Mesendoderm (in vitro differentiated cells): ENCODE data around the gene ABHD14A.

ENCODE experiments used
- DNase-seq: peaks from one replicate; pipeline ENCODE4 v3.0.0; 2013
- H2AK5ac ChIP-seq: 2 replicates; pipeline ENCODE4 v1.6.1; 2013; ENCODE audit warnings: low read length, inconsistent platforms
- H2BK120ac ChIP-seq: 2 replicates; pipeline ENCODE4 v1.6.1; 2013; ENCODE audit warnings: low read depth, mild to moderate bottlenecking, low read length, moderate library complexity, mixed read lengths
- H2BK15ac ChIP-seq: replicated peaks from 2 replicates; pipeline ENCODE4 v1.6.1; 2013; ENCODE audit warnings: low read depth, mild to moderate bottlenecking, moderate library complexity
- H2BK5ac ChIP-seq: 2 replicates; pipeline ENCODE4 v1.6.1; 2013; ENCODE audit warnings: low read length, inconsistent platforms
- H3K18ac ChIP-seq: 2 replicates; pipeline ENCODE4 v1.6.1; 2013; ENCODE audit warnings: mild to moderate bottlenecking, low read length, mixed read lengths
- H3K23ac ChIP-seq: one replicate; pipeline ENCODE4 v1.6.1; 2013; ENCODE audit warnings: low read length
- H3K27ac ChIP-seq: 2 replicates; pipeline ENCODE4 v1.5.1; 2013; ENCODE audit warnings: low read depth, mild to moderate bottlenecking, inconsistent platforms, low read length, moderate library complexity
- H3K27me3 ChIP-seq: 2 replicates; pipeline ENCODE4 v1.6.1; 2013; ENCODE audit warnings: low read length, control low read depth, mild to moderate bottlenecking, inconsistent platforms; ENCODE audit not compliant: insufficient read depth, poor library complexity
- H3K36me3 ChIP-seq: 2 replicates; pipeline ENCODE4 v1.6.1; 2013; ENCODE audit warnings: low read length, inconsistent platforms; ENCODE audit not compliant: control insufficient read depth, insufficient read depth
- H3K4ac ChIP-seq: one replicate; pipeline ENCODE4 v1.6.1; 2013; ENCODE audit warnings: low read depth, mild to moderate bottlenecking, low read length, moderate library complexity
- H3K4me1 ChIP-seq: 2 replicates; pipeline ENCODE4 v1.6.1; 2013; ENCODE audit warnings: low read depth, low read length, inconsistent platforms; ENCODE audit not compliant: control insufficient read depth
- H3K4me2 ChIP-seq: 2 replicates; pipeline ENCODE4 v1.6.1; 2013; ENCODE audit warnings: low read length
- H3K4me3 ChIP-seq: 2 replicates; pipeline ENCODE4 v1.5.1; 2013; ENCODE audit warnings: mild to moderate bottlenecking, low read length
- H3K56ac ChIP-seq: one replicate; pipeline ENCODE4 v1.6.1; 2013; ENCODE audit warnings: low read length
- H3K79me1 ChIP-seq: 2 replicates; pipeline ENCODE4 v1.6.1; 2013; ENCODE audit warnings: low read length, inconsistent platforms
- H3K79me2 ChIP-seq: 2 replicates; pipeline ENCODE4 v1.6.1; 2013; ENCODE audit warnings: mild to moderate bottlenecking, low read length; ENCODE audit not compliant: control insufficient read depth, insufficient read depth
- H3K9ac ChIP-seq: 2 replicates; pipeline ENCODE4 v1.6.1; 2013; ENCODE audit warnings: low read length, inconsistent platforms
- H4K5ac ChIP-seq: one replicate; pipeline ENCODE4 v1.6.1; 2013; ENCODE audit warnings: low read length
- H4K8ac ChIP-seq: one replicate; pipeline ENCODE4 v1.6.1; 2013; ENCODE audit warnings: low read depth, mild to moderate bottlenecking, control low read depth, low read length, moderate library complexity
- WGBS: extraction: QIAGEN DNeasy Blood & Tissue Kit; methylation state at CpG from one replicate; pipeline ENCODE4 v1.1.7; 2013; ENCODE audit warnings: low lambda C conversion rate, missing lambda C conversion rate; ENCODE audit not compliant: insufficient coverage; ENCODE audit errors: extremely low coverage; 5-methylcytosine and 5-hydroxymethylcytosine counted together

Gene ABHD14A

DNA sequence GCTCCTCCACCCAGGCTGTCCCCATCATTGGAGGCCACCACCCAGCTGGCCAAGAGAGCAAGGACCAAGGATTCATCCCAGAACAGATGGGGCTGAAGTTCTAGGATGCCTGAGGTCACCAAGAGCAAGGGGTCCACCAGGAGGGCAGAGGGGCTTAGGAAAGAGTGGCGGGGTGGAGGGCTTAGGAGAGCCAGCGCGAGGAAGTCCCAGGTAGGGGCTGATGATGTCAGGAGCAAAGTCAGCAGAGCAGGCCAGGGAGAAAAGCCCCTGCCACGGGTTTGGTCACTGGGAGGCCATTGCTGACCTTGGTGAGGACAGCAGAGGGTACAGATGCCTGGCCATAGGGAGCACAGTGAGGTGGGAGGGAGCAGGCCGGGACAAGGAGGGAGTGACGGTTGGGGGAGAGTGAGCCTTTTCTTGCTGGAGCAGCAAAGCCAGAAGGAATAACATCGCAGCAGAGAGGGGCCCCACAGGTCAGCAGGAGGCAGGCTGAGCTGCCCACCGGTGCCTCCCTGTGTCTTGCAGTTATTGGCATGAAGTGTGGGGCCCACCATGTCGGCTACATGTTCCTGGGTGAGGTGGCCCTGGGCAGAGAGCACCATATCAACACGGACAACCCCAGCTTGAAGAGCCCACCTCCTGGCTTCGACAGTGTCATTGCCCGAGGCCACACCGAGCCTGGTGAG is 27.5 kb upstream of the ABHD14A start:
- H2BK5ac ChIP-seq, result no peak overlapping the region
- no peak overlapping the region for H3K56ac ChIP-seq
- H3K4me1 ChIP-seq, result peaks cover 2% of the 10 kb centered on the region
- no peak overlapping the region for H3K23ac ChIP-seq
- H4K5ac ChIP-seq, result no peak overlapping the region
- WGBS, result no CpG with 5 or more reads among the region's 13 CpGs
- no peak overlapping the region for H4K8ac ChIP-seq
- H3K4me3 ChIP-seq, result no peak overlapping the region
- H3K4me2 ChIP-seq, result no peak overlapping the region
- no peaks in the 10 kb centered on the region for H3K36me3 ChIP-seq
- H3K9ac ChIP-seq, result no peak overlapping the region
- H2BK15ac ChIP-seq, result no peak overlapping the region
- H3K79me1 ChIP-seq, result no peaks in the 10 kb centered on the region
- no peak overlapping the region for H2BK120ac ChIP-seq
- H3K27me3 ChIP-seq, result no peaks in the 10 kb centered on the region
- H3K4ac ChIP-seq, result no peak overlapping the region
- H3K79me2 ChIP-seq, result no peaks in the 10 kb centered on the region
- H3K18ac ChIP-seq, result no peak overlapping the region
- H2AK5ac ChIP-seq, result no peak overlapping the region
- H3K27ac ChIP-seq, result no peak overlapping the region
- no peak for DNase-seq

DNA sequence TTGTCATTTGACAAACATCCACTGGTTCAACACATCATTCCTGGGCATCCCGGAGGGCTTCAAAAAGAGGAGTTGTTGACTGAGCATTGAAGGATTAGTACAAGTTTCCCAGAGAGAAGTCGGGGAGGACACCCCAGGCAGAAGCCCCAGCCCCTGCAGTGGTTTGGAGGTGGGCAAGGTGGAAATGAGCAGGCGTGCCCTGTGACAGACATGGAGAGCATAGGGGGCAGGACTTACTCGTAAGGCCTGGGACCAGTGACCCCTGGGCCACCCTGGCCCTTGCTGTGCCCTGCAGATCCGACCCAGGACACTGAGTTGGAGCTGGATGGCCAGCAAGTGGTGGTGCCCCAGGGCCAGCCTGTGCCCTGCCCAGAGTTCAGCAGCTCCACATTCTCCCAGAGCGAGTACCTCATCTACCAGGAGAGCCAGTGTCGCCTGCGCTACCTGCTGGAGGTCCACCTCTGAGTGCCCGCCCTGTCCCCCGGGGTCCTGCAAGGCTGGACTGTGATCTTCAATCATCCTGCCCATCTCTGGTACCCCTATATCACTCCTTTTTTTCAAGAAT is 26.8 kb upstream of the ABHD14A start:
- Histone ChIP-seq H2BK5ac (no peak overlapping the region), H3K27me3 (peaks cover 1% of the 10 kb centered on the region), H2AK5ac (no peak overlapping the region), H4K5ac (no peak overlapping the region), H3K36me3 (no peaks in the 10 kb centered on the region), H3K27ac (no peak overlapping the region), H2BK15ac (no peak overlapping the region), H3K23ac (no peak overlapping the region), H3K4me3 (no peak overlapping the region), H3K4ac (no peak overlapping the region), H2BK120ac (no peak overlapping the region), H3K56ac (no peak overlapping the region), H3K4me1 (no peaks in the 10 kb centered on the region), H3K9ac (no peak overlapping the region), H4K8ac (no peak overlapping the region), H3K18ac (no peak overlapping the region), H3K79me1 (no peaks in the 10 kb centered on the region), H3K4me2 (no peak overlapping the region), H3K79me2 (no peaks in the 10 kb centered on the region)
- DNase-seq, result no peak
- WGBS, result no CpG with 5 or more reads among the region's 10 CpGs

DNA sequence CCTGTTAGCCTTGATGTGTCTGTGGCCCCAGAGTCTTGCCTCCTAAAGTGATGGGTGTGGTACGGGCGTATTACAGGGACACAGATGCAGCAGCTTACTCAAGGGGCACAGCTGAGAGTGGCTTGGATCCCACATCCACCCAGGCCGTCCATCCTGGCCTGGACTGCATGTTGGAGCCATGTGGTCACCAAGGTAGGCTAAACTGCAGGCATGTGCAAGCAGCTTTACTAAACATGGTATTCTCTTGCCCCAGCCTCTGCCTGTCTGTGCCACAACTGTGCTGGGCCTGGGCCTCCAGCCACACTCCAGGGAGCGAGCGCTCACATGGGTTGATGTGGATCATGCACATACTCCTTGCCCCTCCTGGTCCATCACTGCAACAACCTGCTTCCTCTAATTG is 25.7 kb upstream of the ABHD14A start:
- no peak overlapping the region for H4K5ac ChIP-seq
- WGBS, result no CpG with 5 or more reads among the region's 5 CpGs
- no peak overlapping the region for H2BK15ac ChIP-seq
- no peaks in the 10 kb centered on the region for H3K36me3 ChIP-seq
- H2AK5ac ChIP-seq, result no peak overlapping the region
- H3K23ac ChIP-seq, result no peak overlapping the region
- H3K4me3 ChIP-seq, result no peak overlapping the region
- no peak overlapping the region for H2BK120ac ChIP-seq
- H3K4ac ChIP-seq, result no peak overlapping the region
- no peak overlapping the region for H3K4me2 ChIP-seq
- no peak overlapping the region for H4K8ac ChIP-seq
- DNase-seq, result no peak
- no peaks in the 10 kb centered on the region for H3K4me1 ChIP-seq
- peaks cover 6% of the 10 kb centered on the region for H3K27me3 ChIP-seq
- no peaks in the 10 kb centered on the region for H3K79me2 ChIP-seq
- no peak overlapping the region for H2BK5ac ChIP-seq
- H3K27ac ChIP-seq, result no peak overlapping the region
- no peaks in the 10 kb centered on the region for H3K79me1 ChIP-seq
- no peak overlapping the region for H3K9ac ChIP-seq
- H3K56ac ChIP-seq, result no peak overlapping the region
- H3K18ac ChIP-seq, result no peak overlapping the region

DNA sequence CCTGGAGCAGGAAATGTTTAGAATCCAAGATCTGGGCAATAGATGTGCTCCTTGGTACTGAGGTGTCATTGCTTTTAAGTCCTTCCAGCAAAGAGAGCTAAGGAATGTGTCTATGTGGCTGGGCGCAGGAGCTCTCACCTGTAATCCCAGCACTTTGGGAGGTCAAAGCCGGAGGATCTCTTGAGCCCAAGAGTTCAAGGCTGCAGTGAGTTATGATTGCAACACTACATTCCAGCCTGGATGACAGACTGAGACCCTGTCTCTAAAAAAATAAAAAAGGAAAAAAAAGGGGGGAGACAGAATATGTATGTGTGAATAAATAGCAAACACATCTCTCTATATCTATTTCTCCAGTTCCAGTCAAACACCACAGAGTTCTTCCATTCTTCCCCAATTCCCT is 24.0 kb upstream of the ABHD14A start:
- Histone ChIP-seq H2AK5ac (no peak overlapping the region), H3K27me3 (peaks cover 18% of the 10 kb centered on the region), H3K18ac (no peak overlapping the region), H4K8ac (no peak overlapping the region), H2BK15ac (no peak overlapping the region), H2BK120ac (no peak overlapping the region), H3K79me2 (no peaks in the 10 kb centered on the region), H3K9ac (no peak overlapping the region), H3K79me1 (no peaks in the 10 kb centered on the region), H4K5ac (no peak overlapping the region), H2BK5ac (no peak overlapping the region), H3K4me1 (no peaks in the 10 kb centered on the region), H3K36me3 (no peaks in the 10 kb centered on the region), H3K4me3 (no peak overlapping the region), H3K56ac (no peak overlapping the region), H3K4ac (no peak overlapping the region), H3K23ac (no peak overlapping the region), H3K27ac (no peak overlapping the region), H3K4me2 (no peak overlapping the region)
- WGBS, result no CpG with 5 or more reads among the region's 2 CpGs
- DNase-seq, result no peak

DNA sequence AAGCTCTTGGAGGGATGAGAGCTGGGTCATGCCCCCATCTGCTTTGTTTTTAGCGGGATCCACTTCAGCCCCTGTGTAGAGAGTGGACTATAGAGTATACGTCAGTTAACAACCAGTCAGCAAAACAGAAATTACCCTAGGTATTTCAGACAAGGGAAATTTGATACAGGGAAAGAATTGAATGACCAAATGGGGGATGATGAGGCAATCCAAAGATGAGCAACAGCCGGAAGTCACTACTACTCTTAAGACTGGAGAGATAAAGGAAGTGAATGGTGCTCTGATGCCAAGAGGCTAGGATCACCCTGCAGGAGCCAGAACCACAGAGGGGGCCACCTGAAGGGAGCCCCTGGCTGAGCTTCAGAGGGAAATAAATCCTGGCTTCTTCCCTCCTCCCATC is 21.4 kb upstream of the ABHD14A start:
- no peak overlapping the region for H2BK120ac ChIP-seq
- H3K27me3 ChIP-seq, result peaks cover 18% of the 10 kb centered on the region
- no peak overlapping the region for H2BK15ac ChIP-seq
- H3K36me3 ChIP-seq, result no peaks in the 10 kb centered on the region
- no peak overlapping the region for H3K56ac ChIP-seq
- H3K23ac ChIP-seq, result no peak overlapping the region
- H3K18ac ChIP-seq, result no peak overlapping the region
- no peaks in the 10 kb centered on the region for H3K79me2 ChIP-seq
- no peak overlapping the region for H3K4me2 ChIP-seq
- H3K79me1 ChIP-seq, result no peaks in the 10 kb centered on the region
- H2AK5ac ChIP-seq, result no peak overlapping the region
- H4K8ac ChIP-seq, result no peak overlapping the region
- H3K4me1 ChIP-seq, result no peaks in the 10 kb centered on the region
- no peak overlapping the region for H3K4me3 ChIP-seq
- no peak overlapping the region for H3K4ac ChIP-seq
- no peak for DNase-seq
- H4K5ac ChIP-seq, result no peak overlapping the region
- no peak overlapping the region for H3K9ac ChIP-seq
- no CpG with 5 or more reads among the region's 3 CpGs for WGBS
- no peak overlapping the region for H2BK5ac ChIP-seq
- H3K27ac ChIP-seq, result no peak overlapping the region

DNA sequence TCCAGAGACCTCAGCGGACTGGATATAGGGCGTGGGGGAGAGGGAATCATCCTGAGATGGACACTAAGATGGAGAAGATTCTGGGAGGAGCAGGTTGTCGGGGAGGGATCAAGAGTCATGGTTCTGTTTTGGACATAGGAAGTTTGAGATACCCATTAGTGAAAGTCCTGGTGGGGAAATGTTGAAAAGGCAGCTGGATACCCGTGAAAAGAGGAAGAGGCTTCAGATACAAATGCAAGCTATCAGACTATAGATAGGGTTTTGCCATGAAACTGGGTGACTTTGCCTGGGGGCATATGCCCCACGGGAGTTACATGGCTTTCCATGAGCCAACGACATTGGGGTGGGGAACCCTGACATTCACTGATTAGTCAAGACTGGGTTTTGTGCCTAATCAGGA is 20.8 kb upstream of the ABHD14A start:
- Histone ChIP-seq H3K4ac (no peak overlapping the region), H3K36me3 (peaks cover 2% of the 10 kb centered on the region), H3K79me1 (no peaks in the 10 kb centered on the region), H3K4me2 (no peak overlapping the region), H3K4me1 (no peaks in the 10 kb centered on the region), H2AK5ac (no peak overlapping the region), H3K9ac (no peak overlapping the region), H3K23ac (no peak overlapping the region), H3K18ac (no peak overlapping the region), H3K79me2 (no peaks in the 10 kb centered on the region), H3K27ac (no peak overlapping the region), H3K27me3 (peaks cover 18% of the 10 kb centered on the region), H4K5ac (no peak overlapping the region), H2BK120ac (no peak overlapping the region), H3K4me3 (no peak overlapping the region), H3K56ac (no peak overlapping the region), H2BK5ac (no peak overlapping the region), H2BK15ac (no peak overlapping the region), H4K8ac (no peak overlapping the region)
- no peak for DNase-seq
- no CpG with 5 or more reads among the region's 6 CpGs for WGBS
